Rectal smooth muscle tissue (tissue), 1 donor: ENCODE measurements around the gene CHRND.

Experiments
- H3K27ac ChIP-seq: one replicate; pipeline ENCODE4 v1.7.0; 2013; ENCODE audit warnings: low read depth, low read length, inconsistent platforms
- H3K27me3 ChIP-seq: one replicate; pipeline ENCODE4 v1.7.0; 2013; ENCODE audit warnings: low read length; ENCODE audit not compliant: control insufficient read depth, insufficient read depth
- H3K36me3 ChIP-seq: one replicate; pipeline ENCODE4 v1.7.0; 2013; ENCODE audit warnings: low read length; ENCODE audit not compliant: control insufficient read depth, insufficient read depth
- H3K4me1 ChIP-seq: one replicate; pipeline ENCODE4 v1.7.0; 2013; ENCODE audit warnings: low read length; ENCODE audit not compliant: control insufficient read depth, insufficient read depth
- H3K4me3 ChIP-seq: one replicate; pipeline ENCODE4 v1.7.0; 2013; ENCODE audit warnings: low read length
- H3K9ac ChIP-seq: one replicate; pipeline ENCODE4 v1.7.0; 2013; ENCODE audit warnings: low read length

CHRND gene

DNA sequence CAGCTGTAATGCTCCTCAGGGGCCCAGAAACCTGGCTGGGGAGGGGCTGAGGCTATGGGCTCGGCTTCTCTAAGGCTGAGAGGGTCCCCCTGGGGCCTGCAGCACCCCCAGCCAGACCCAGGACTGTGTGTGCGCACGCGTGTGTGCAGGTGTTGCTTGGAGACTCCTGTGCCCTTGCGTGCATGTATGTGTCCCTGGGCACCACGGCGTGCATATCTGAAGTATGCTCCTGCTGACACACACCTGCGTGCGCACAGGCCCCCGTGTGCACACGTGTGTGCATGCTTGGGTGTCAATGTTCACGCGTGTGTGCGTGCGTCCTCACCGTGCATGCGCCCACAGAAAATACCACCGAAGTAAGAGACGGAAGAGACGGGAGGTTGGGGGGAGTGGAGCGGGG lies 23.4 kb upstream of the CHRND start:
- Histone ChIP-seq H3K27ac (no peak overlapping the region), H3K4me3 (no peak overlapping the region), H3K36me3 (no peaks in the 10 kb centered on the region), H3K27me3 (peaks cover 2% of the 10 kb centered on the region), H3K4me1 (no peaks in the 10 kb centered on the region), H3K9ac (no peak overlapping the region)

- Histone ChIP-seq H3K27ac (no peak overlapping the region), H3K4me3 (peak overlapping the region; percentile 51), H3K9ac (peak overlapping the region; percentile 7), H3K36me3 (no peaks in the 10 kb centered on the region), H3K4me1 (no peaks in the 10 kb centered on the region), H3K27me3 (peaks cover 2% of the 10 kb centered on the region)
Observed at GRCh38 chr2:232502911-232503808, 22.8 kb upstream of the CHRND start.

DNA sequence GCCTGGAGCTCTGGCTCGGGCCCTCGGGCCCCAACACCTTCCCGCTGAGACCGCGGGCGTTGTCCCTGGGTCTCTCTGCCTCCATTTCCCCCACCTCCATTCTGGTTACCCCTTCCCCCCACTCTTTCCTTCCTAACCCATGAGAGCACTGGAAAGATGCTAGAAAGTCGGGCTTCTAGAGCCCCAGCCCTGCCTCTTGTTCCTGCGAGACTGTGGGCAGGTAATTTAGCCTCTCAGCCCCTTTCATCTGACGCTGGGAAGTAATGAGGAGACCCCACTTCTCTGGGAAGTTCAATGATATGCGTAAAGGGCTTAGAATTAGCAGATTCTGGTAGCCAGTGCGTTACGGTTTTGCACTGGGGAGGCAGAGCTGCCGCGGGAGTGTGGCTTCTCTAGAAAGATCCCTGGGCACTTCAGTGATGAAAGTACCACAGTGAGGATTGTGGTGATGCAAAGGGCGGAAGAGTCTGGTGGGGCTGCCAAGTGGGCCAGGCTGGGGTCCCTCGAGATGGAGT lies 22.1 kb upstream of the CHRND start:
- Histone ChIP-seq H3K4me3 (peak overlapping the region; percentile 51), H3K9ac (peak overlapping the region; percentile 7), H3K27me3 (peaks cover 5% of the 10 kb centered on the region), H3K27ac (no peak overlapping the region), H3K4me1 (no peaks in the 10 kb centered on the region), H3K36me3 (no peaks in the 10 kb centered on the region)

DNA sequence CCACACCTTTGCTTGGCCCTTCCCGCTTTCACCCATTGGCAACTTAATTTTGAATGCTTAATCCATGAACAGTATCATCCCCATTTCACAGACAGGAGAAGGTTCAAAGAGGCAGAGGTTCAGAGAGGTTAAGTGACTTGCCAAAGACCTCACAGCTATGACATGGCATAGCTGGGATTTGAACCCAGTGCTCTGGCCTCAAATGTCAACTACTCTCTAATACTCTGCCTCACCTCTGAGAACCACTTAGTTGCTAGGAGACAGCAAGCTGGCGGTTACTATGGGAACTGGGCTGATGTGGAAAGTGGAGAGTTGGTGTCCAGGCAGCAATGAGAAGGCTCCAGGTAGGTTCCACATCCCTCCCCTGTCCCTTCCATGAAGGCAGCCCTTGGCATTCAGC lies 21.5 kb upstream of the CHRND start:
- Histone ChIP-seq H3K4me1 (no peaks in the 10 kb centered on the region), H3K9ac (no peak overlapping the region), H3K36me3 (no peaks in the 10 kb centered on the region), H3K4me3 (no peak overlapping the region), H3K27me3 (peaks cover 5% of the 10 kb centered on the region), H3K27ac (no peak overlapping the region)

DNA sequence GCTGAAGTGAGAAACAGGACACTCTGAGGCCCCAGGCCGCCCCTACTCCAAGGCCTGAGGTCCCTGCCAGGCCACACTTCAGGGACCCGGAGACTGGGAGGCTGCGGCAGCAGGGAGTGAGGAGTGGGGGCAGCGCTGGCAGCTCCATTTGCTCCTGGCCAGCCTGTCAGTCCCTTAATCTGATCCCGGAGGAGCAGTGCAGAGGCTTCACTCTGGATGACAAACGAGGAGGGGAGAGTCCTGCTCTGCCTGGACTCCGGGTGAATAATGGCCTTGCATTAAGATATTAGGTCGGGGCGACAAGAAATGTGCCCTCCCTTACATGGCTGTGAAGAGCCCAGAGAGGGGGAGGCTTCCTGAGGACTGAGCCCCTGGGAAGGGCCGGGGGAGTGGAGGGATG lies 20.1 kb upstream of the CHRND start:
- Histone ChIP-seq H3K4me1 (no peaks in the 10 kb centered on the region), H3K27ac (no peak overlapping the region), H3K4me3 (no peak overlapping the region), H3K36me3 (no peaks in the 10 kb centered on the region), H3K9ac (no peak overlapping the region), H3K27me3 (peaks cover 5% of the 10 kb centered on the region)

DNA sequence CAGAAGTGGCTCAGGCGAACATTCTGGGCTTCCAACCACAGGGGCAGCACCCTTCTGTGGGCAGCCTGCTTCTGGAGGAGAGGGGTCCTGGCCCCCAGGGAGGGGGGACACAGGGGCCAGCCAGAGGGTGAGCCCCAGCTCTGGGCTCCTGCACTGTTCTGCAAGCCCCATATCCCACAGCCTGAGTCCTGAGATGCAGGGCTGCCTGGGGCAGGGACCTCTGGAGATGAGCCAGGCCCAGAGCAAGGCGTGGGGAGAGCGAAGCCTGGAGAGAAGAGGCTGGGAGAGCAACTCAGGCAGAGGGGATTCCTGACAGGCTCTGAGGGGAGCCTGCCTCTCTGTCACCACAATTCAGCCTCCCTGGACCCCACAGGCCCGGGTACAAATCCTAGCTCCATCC lies 19.3 kb upstream of the CHRND start:
- Histone ChIP-seq H3K4me1 (no peaks in the 10 kb centered on the region), H3K27ac (no peak overlapping the region), H3K4me3 (no peak overlapping the region), H3K9ac (no peak overlapping the region), H3K36me3 (no peaks in the 10 kb centered on the region), H3K27me3 (peaks cover 5% of the 10 kb centered on the region)

- Histone ChIP-seq H3K27me3 (peaks cover 5% of the 10 kb centered on the region), H3K4me1 (no peaks in the 10 kb centered on the region), H3K9ac (no peak overlapping the region), H3K36me3 (no peaks in the 10 kb centered on the region), H3K27ac (no peak overlapping the region), H3K4me3 (no peak overlapping the region)
Observed at GRCh38 chr2:232508251-232508650, 17.7 kb upstream of the CHRND start.

DNA sequence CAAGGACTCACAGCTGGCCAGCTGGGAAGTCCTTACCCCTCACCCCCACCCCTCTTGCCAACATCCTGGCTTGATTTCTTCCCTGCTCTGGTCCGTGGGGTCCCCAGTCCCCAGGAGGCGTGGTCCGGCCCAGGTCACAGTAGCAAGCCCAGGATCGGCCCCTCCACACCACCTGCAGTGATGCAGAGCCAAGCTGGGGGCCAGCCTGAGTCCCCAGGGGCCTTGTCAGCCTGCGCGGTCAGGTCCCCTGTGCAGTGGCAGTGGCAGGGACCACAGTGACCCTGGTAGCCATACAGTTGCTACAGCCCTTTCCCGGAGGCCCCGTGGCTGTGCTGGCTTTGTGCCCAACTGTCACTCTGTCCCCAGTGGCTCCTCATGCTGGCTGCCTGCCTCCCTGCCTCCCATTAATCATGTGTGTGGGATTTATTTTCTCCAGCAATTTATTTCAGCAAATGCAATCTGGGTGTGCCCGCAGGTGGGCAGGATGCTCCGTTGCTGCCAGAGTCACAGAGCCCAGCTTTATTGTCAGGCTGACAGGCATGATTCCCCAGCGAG lies 14.5 kb upstream of the CHRND start:
- no peaks in the 10 kb centered on the region for H3K36me3 ChIP-seq
- no peak overlapping the region for H3K4me3 ChIP-seq
- peaks cover 3% of the 10 kb centered on the region for H3K27me3 ChIP-seq
- no peaks in the 10 kb centered on the region for H3K4me1 ChIP-seq
- no peak overlapping the region for H3K9ac ChIP-seq
- no peak overlapping the region for H3K27ac ChIP-seq

DNA sequence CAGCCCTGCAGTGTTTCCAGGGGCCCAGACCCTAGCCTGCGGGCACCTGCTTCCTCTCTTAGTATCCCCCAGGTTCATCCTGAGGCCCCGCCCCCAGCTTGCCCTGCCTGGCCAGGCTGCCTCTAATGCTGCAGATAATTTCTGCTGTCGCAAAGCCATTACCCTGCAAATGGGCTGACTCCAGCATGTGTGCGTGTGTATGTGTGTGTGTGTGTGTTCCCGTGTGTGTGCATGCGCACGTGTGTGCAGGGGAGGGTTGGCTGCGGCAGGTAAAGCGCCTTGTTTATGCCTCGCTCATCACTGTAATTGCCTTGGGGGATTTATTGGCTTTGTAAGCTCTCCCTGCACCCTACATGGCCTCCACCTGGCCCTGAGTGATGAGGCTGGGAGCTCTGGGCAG lies 13.4 kb upstream of the CHRND start:
- Histone ChIP-seq H3K27ac (no peak overlapping the region), H3K4me1 (no peaks in the 10 kb centered on the region), H3K9ac (no peak overlapping the region), H3K27me3 (peaks cover 3% of the 10 kb centered on the region), H3K4me3 (no peak overlapping the region), H3K36me3 (no peaks in the 10 kb centered on the region)

DNA sequence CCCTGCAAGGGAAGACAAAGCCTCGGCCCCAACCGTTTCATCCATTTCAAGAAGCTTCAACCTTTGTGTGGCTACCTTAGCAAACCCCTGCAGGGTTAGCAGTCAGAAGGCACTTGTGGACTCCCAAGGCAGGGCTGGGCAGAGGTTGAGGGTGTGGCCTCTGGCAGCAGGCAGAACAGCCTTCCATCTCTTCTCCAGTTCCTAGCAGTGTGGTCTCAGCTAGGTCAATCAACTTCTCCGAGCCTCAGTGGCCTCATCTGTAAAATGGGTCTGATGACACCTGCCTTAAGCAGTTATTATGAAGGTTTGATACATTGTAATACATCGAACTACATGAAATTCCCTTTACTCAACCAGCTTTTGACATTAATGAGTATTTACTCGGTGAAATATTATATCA lies 12.6 kb upstream of the CHRND start:
- Histone ChIP-seq H3K9ac (no peak overlapping the region), H3K36me3 (no peaks in the 10 kb centered on the region), H3K4me1 (no peaks in the 10 kb centered on the region), H3K4me3 (no peak overlapping the region), H3K27me3 (peaks cover 3% of the 10 kb centered on the region), H3K27ac (no peak overlapping the region)

DNA sequence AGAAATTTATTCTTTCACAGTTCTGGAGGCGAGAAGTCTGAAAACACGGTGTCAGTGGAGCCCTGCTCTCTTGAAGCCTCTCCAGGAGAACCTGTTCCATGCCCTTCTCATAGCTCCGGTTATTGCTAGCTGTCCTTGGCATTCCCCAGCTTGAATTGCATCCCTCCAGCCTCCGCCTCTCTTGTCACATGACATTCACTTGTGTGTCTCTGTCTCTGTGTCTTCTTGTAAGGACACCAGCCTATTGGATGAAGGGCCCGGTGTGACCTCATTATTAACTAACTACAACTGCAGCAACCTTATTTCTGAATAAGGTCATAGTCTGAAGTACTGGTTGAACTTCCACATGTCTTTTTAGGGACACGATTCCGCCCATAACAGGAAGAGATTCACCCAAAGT lies 10.3 kb upstream of the CHRND start:
- Histone ChIP-seq H3K27me3 (no peaks in the 10 kb centered on the region), H3K4me3 (no peak overlapping the region), H3K4me1 (no peaks in the 10 kb centered on the region), H3K36me3 (no peaks in the 10 kb centered on the region), H3K27ac (no peak overlapping the region), H3K9ac (no peak overlapping the region)

GRCh38 chr2:232516551-232516950 lies 9.4 kb upstream of the CHRND start:
- Histone ChIP-seq H3K9ac (no peak overlapping the region), H3K4me1 (no peaks in the 10 kb centered on the region), H3K27me3 (peaks cover 4% of the 10 kb centered on the region), H3K27ac (no peak overlapping the region), H3K36me3 (no peaks in the 10 kb centered on the region), H3K4me3 (no peak overlapping the region)

- no peak overlapping the region for H3K9ac ChIP-seq
- H3K36me3 ChIP-seq = no peaks in the 10 kb centered on the region
- H3K4me3 ChIP-seq = no peak overlapping the region
- H3K27ac ChIP-seq = no peak overlapping the region
- H3K27me3 ChIP-seq = peaks cover 22% of the 10 kb centered on the region
- H3K4me1 ChIP-seq = no peaks in the 10 kb centered on the region
Observed at GRCh38 chr2:232518844-232519243, 7.1 kb upstream of the CHRND start.
